Hepatocyte (in vitro differentiated cells): ENCODE measurements around the gene PPIF. TPM values are rescaled to one million over a fixed set of nuclear protein-coding genes. Genes with fewer than 3 reads are reported as not detected.

ENCODE experiments used
- DNase-seq: peaks from one replicate; pipeline ENCODE4 v3.0.0-alpha.2; 2016; ENCODE audit warnings: low spot score
- H2AFZ ChIP-seq: fragments of 200-600 bp; sonication (generic); 2 replicates; pipeline ENCODE4 v1.6.0; 2016; ENCODE audit warnings: antibody characterized with exemption, mild to moderate bottlenecking
- H3K27ac ChIP-seq: fragments of 200-600 bp; sonication (generic); 2 replicates; pipeline ENCODE4 v1.5.1; 2016; ENCODE audit warnings: mild to moderate bottlenecking
- H3K27me3 ChIP-seq: fragments of 200-600 bp; sonication (generic); 2 replicates; pipeline ENCODE4 v1.6.1; 2016
- H3K36me3 ChIP-seq: fragments of 200-600 bp; sonication (generic); replicated peaks from 2 replicates; pipeline ENCODE4 v1.5.1; 2016; ENCODE audit warnings: low read depth; ENCODE audit not compliant: insufficient read depth
- H3K4me1 ChIP-seq: fragments of 200-600 bp; sonication (generic); 2 replicates; pipeline ENCODE4 v1.5.1; 2016; ENCODE audit warnings: mild to moderate bottlenecking, moderate library complexity; ENCODE audit not compliant: insufficient read depth
- H3K4me2 ChIP-seq: fragments of 200-600 bp; sonication (generic); 2 replicates; pipeline ENCODE4 v1.6.0; 2016
- H3K4me3 ChIP-seq: fragments of 200-600 bp; sonication (generic); 2 replicates; pipeline ENCODE4 v1.5.1; 2016; ENCODE audit warnings: mild to moderate bottlenecking
- H3K79me2 ChIP-seq: fragments of 200-600 bp; sonication (generic); 2 replicates; pipeline ENCODE4 v1.6.0; 2017; ENCODE audit warnings: mild to moderate bottlenecking
- H3K9me2 ChIP-seq: fragments of 200-600 bp; sonication (generic); replicated peaks from 2 replicates; pipeline ENCODE4 v1.6.0; 2017; ENCODE audit warnings: mild to moderate bottlenecking; ENCODE audit not compliant: insufficient read depth
- H3K9me3 ChIP-seq: fragments of 200-600 bp; sonication (generic); 2 replicates; pipeline ENCODE4 v1.5.1; 2016; ENCODE audit warnings: low read depth, mild to moderate bottlenecking
- H4K20me1 ChIP-seq: fragments of 200-600 bp; sonication (generic); 2 replicates; pipeline ENCODE4 v1.6.0; 2016; ENCODE audit warnings: mild to moderate bottlenecking; ENCODE audit not compliant: insufficient read depth, poor library complexity, severe bottlenecking
- EZH2 ChIP-seq: fragments of 200-600 bp; sonication (generic); IDR thresholded peaks from 2 replicates; pipeline ENCODE4 v1.6.1; 2016; ENCODE audit warnings: antibody characterized with exemption, mild to moderate bottlenecking, borderline replicate concordance
- EZH2phosphoT487 ChIP-seq: fragments of 200-600 bp; sonication (generic); IDR thresholded peaks from one replicate; pipeline ENCODE4 v1.6.1; 2018; ENCODE audit warnings: antibody characterized with exemption, mild to moderate bottlenecking, low read depth, moderate library complexity; ENCODE audit not compliant: unreplicated experiment, severe bottlenecking
- WGBS: methylation state at CpG from one replicate; pipeline ENCODE4 v1.1.6; 2016; ENCODE audit warnings: low lambda C conversion rate; ENCODE audit errors: missing lambda C conversion rate; 5-methylcytosine and 5-hydroxymethylcytosine counted together
- polyA plus RNA-seq: library from polyadenylated mRNA; unstranded; fragments of >200 nt; fragmentation: Nextera tagmentation; extraction: Ambion mirVana; gene quantifications from 2 replicates; pipeline ENCODE4 v1.2.1, GENCODE V29; 2016
- total RNA-seq: library from RNA; depleted of rRNA; stranded (reverse); fragments of >200 nt; gene quantifications from 2 replicates; pipeline ENCODE4 v1.2.3, GENCODE V29; 2014
- TF ChIP-seq, protein P1 (sequence below): fragments of 200-600 bp; sonication (generic); IDR thresholded peaks from 2 replicates; pipeline ENCODE4 v1.5.1; 2016; ENCODE audit warnings: antibody characterized with exemption, mild to moderate bottlenecking; ENCODE audit not compliant: poor library complexity

The PPIF gene
- total and polyA plus RNA-seq, 2 experiments from 2014 or later = 70.3 to 79.4 TPM

DNA sequence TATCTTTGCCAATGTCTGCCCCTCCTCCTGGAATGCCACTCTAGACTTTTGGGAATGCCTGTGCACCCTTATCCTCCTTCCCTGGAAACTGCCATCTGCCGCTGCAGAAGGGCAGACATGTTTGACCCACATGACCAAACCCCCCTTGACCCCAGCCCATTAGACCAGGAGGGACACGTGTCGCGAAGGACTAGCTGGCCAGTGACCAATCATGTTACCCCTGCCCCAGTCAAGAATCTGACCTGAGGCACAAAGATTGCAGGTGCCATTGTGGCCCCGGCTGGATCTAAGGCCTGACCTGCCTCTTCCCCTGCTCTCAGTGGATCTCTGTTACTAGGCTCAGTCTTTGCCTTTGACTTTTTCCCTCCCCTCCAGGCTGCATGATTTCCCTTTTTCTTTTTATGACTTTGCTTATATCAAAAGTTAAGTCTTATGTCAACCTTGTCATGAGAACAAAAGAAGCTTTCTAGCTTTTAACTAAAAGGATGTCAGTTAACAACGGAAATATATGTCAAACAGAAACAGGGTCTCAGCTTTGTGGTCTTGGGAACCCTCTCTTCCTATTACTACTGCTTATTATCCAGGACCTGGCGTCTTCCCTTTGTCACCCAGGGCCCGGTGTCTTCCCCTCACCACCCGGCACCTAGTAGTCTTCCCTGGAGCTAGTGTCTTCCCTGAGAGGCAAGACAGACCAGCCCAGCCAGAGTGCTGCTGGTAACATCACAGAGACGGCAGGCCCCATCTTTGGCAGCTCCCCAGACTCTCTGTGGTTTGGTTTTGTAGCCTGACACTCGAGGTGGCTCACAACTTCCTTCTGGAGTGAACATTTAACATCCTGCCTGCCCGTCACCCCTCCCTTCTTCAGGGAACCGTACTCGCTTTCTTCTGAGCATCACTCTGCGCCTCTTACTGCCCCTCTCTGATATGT is 24.4 kb upstream of the PPIF start:
- Histone ChIP-seq H3K27me3 (no peaks in the 10 kb centered on the region), H3K4me3 (no peak overlapping the region), H3K9me2 (no peaks in the 10 kb centered on the region), H4K20me1 (no peaks in the 10 kb centered on the region), H3K4me2 (no peak overlapping the region), H2AFZ (no peak overlapping the region), H3K9me3 (no peaks in the 10 kb centered on the region), H3K4me1 (no peaks in the 10 kb centered on the region), H3K79me2 (no peaks in the 10 kb centered on the region), H3K36me3 (no peaks in the 10 kb centered on the region), H3K27ac (no peak overlapping the region)
- DNase-seq = no peak
- no peak for TF ChIP-seq EZH2phosphoT487
- TF ChIP-seq, protein P1, sequence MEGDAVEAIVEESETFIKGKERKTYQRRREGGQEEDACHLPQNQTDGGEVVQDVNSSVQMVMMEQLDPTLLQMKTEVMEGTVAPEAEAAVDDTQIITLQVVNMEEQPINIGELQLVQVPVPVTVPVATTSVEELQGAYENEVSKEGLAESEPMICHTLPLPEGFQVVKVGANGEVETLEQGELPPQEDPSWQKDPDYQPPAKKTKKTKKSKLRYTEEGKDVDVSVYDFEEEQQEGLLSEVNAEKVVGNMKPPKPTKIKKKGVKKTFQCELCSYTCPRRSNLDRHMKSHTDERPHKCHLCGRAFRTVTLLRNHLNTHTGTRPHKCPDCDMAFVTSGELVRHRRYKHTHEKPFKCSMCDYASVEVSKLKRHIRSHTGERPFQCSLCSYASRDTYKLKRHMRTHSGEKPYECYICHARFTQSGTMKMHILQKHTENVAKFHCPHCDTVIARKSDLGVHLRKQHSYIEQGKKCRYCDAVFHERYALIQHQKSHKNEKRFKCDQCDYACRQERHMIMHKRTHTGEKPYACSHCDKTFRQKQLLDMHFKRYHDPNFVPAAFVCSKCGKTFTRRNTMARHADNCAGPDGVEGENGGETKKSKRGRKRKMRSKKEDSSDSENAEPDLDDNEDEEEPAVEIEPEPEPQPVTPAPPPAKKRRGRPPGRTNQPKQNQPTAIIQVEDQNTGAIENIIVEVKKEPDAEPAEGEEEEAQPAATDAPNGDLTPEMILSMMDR = no peak
- TF ChIP-seq EZH2 = no peak
- WGBS = 75% methylated on average over 15 of the region's 15 CpGs

DNA sequence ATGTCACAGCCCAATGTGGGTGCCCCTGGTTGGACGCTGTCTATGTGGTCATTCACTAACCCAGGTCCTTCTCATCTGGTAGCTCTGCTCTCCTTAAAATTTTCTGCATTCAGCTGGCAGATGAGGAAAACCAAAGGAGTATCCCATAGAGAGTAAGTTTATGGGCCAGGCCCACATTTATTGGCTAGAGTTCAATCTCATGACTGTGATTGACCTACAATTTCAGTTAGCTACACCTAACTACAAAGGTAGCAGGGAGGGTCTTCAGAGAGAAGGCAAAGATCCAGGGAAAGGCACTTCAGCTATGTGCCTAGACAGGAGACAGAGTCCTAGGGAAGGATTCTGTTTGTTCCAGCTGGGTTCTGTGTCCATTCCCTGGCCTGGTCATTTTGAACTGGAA is 23.7 kb upstream of the PPIF start:
- no peaks in the 10 kb centered on the region for H3K27me3 ChIP-seq
- no peak overlapping the region for H3K27ac ChIP-seq
- H3K9me2 ChIP-seq = no peaks in the 10 kb centered on the region
- no peaks in the 10 kb centered on the region for H3K79me2 ChIP-seq
- H4K20me1 ChIP-seq = no peaks in the 10 kb centered on the region
- H3K4me3 ChIP-seq = no peak overlapping the region
- no peaks in the 10 kb centered on the region for H3K4me1 ChIP-seq
- no peaks in the 10 kb centered on the region for H3K36me3 ChIP-seq
- no peak overlapping the region for H3K4me2 ChIP-seq
- TF ChIP-seq EZH2 = no peak
- TF ChIP-seq, protein P1 = no peak
- TF ChIP-seq EZH2phosphoT487 = no peak
- H3K9me3 ChIP-seq = no peaks in the 10 kb centered on the region
- DNase-seq = no peak
- no peak overlapping the region for H2AFZ ChIP-seq
- WGBS = 93% methylated on average over 1 of the region's 1 CpG

DNA sequence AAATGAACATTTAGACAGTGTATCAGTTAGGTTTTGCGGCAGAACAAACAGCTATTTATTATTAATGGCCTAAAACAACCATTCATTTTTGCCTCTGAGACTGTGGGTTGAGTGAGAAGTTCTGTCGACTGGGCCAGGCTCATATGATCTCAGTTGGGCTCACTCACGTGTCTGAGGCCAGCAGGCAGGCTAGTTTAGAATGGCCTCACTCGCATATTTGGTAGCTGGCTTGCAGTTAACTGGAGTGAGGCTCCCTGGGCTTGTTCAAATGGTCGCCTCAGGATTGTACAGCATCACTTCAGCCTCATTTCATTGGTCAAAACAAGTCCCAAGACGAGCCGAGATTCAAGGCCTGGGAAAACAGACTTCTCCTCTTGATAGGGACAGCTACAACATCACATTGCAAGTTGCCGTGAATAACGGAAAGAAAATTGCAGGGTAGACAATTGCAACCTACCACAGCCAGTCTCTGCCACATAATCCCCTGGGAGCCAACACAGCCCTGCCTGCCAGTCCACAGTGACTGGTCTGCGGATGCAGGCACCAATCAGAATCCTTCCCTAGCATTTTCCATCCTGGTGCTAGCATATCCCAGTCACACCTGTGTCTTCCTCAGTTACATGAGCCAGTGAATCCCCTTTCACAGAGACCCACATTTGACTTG is 23.1 kb upstream of the PPIF start:
- no peak overlapping the region for H3K4me3 ChIP-seq

More for the DNA sequence above, 23.1 kb upstream of the PPIF start:
- Histone ChIP-seq H3K4me1 (no peaks in the 10 kb centered on the region), H3K4me2 (no peak overlapping the region), H4K20me1 (no peaks in the 10 kb centered on the region), H3K27me3 (no peaks in the 10 kb centered on the region), H3K27ac (no peak overlapping the region), H3K79me2 (no peaks in the 10 kb centered on the region), H3K9me3 (no peaks in the 10 kb centered on the region), H3K9me2 (no peaks in the 10 kb centered on the region), H3K36me3 (no peaks in the 10 kb centered on the region), H2AFZ (no peak overlapping the region)
- no peak for DNase-seq
- TF ChIP-seq, protein P1 = no peak
- TF ChIP-seq EZH2phosphoT487 (no peak), EZH2 (no peak)
- 93% methylated on average over 10 of the region's 10 CpGs for WGBS
